GM23338 (cell line): ENCODE data around the gene USH1G. TPM values are rescaled to one million over a fixed set of nuclear protein-coding genes. Genes with fewer than 3 reads are reported as not detected.

Source experiments
- ATAC-seq: fragments of 200-7000 bp; cut with Tn5 transposase; 3 replicates; pipeline ENCODE4 v1.9.1; 2020
- DNase-seq: peaks from one replicate; pipeline ENCODE4 v3.0.0-alpha.2; 2015; ENCODE audit warnings: low spot score
- H2AFZ ChIP-seq: fragments of 200-600 bp; sonication (generic); 2 replicates; pipeline ENCODE4 v1.8.0; 2016; ENCODE audit warnings: antibody characterized with exemption, mild to moderate bottlenecking, moderate library complexity
- H3F3A ChIP-seq: fragments of 200-600 bp; sonication (generic); replicated peaks from 2 replicates; pipeline ENCODE4 v1.8.0; 2017; ENCODE audit warnings: antibody characterized with exemption, mixed run types, low read depth
- H3K27ac ChIP-seq: fragments of 200-600 bp; sonication (generic); 2 replicates; pipeline ENCODE4 v1.6.1; 2016; ENCODE audit warnings: low read depth
- H3K27me3 ChIP-seq: fragments of 200-600 bp; sonication (generic); 2 replicates; pipeline ENCODE4 v1.8.0; 2016; ENCODE audit warnings: mild to moderate bottlenecking, mixed run types, moderate library complexity; ENCODE audit not compliant: insufficient read depth
- H3K36me3 ChIP-seq: fragments of 200-600 bp; sonication (generic); 2 replicates; pipeline ENCODE4 v1.8.0; 2016; ENCODE audit warnings: mild to moderate bottlenecking; ENCODE audit not compliant: insufficient read depth
- H3K4me1 ChIP-seq: fragments of 200-600 bp; sonication (generic); 2 replicates; pipeline ENCODE4 v1.8.0; 2016; ENCODE audit warnings: mild to moderate bottlenecking, moderate library complexity; ENCODE audit not compliant: insufficient read depth
- H3K4me2 ChIP-seq: fragments of 200-600 bp; sonication (generic); 2 replicates; pipeline ENCODE4 v1.7.1; 2017; ENCODE audit warnings: mixed run types
- H3K4me3 ChIP-seq: fragments of 200-600 bp; sonication (generic); 2 replicates; pipeline ENCODE4 v1.6.1; 2016; ENCODE audit warnings: mixed run types
- H3K79me2 ChIP-seq: fragments of 200-600 bp; sonication (generic); replicated peaks from 2 replicates; pipeline ENCODE4 v1.8.0; 2017; ENCODE audit warnings: mild to moderate bottlenecking; ENCODE audit not compliant: insufficient read depth
- H3K9me2 ChIP-seq: fragments of 200-600 bp; sonication (generic); 2 replicates; pipeline ENCODE4 v1.8.0; 2017; ENCODE audit not compliant: insufficient read depth
- H4K20me1 ChIP-seq: fragments of 200-600 bp; sonication (generic); replicated peaks from 2 replicates; pipeline ENCODE4 v1.8.0; 2017; ENCODE audit warnings: mild to moderate bottlenecking; ENCODE audit not compliant: insufficient read depth
- H3K27ac Mint-ChIP-seq: 2 replicates; pipeline ENCODE4 v1.8.0; 2020; ENCODE audit warnings: inconsistent platforms, mild to moderate bottlenecking, moderate library complexity, mixed read lengths
- H3K27me3 Mint-ChIP-seq: 3 replicates; pipeline ENCODE4 v1.8.0; 2022; ENCODE audit warnings: low read depth, mild to moderate bottlenecking, moderate library complexity, mixed read lengths, inconsistent platforms; ENCODE audit not compliant: insufficient read depth, poor library complexity
- H3K36me3 Mint-ChIP-seq: 3 replicates; pipeline ENCODE4 v1.8.0; 2021; ENCODE audit warnings: low read depth, mild to moderate bottlenecking, inconsistent platforms, moderate library complexity, mixed read lengths
- H3K4me1 Mint-ChIP-seq: 3 replicates; pipeline ENCODE4 v1.8.0; 2020; ENCODE audit warnings: mild to moderate bottlenecking, inconsistent platforms, mixed read lengths
- H3K4me3 Mint-ChIP-seq: 3 replicates; pipeline ENCODE4 v1.8.0; 2021; ENCODE audit warnings: moderate library complexity, mild to moderate bottlenecking, inconsistent platforms, mixed read lengths
- H3K9me3 Mint-ChIP-seq: 3 replicates; pipeline ENCODE4 v1.8.0; 2020; ENCODE audit warnings: moderate library complexity, mild to moderate bottlenecking, inconsistent platforms, mixed read lengths
- CREB1 ChIP-seq: fragments of 250-450 bp; sonication (Bioruptor Pico); IDR thresholded peaks from 2 replicates; pipeline ENCODE4 v1.5.0; 2020; ENCODE audit warnings: low read depth, mild to moderate bottlenecking, moderate library complexity
- EZH2phosphoT487 ChIP-seq: fragments of 200-600 bp; sonication (generic); IDR thresholded peaks from one replicate; pipeline ENCODE4 v1.8.1; 2018; ENCODE audit warnings: antibody characterized with exemption; ENCODE audit not compliant: unreplicated experiment
- NANOG ChIP-seq: IDR thresholded peaks from 2 replicates; pipeline ENCODE4 v1.6.1; 2016; ENCODE audit warnings: antibody characterized with exemption, borderline replicate concordance
- POLR2AphosphoS5 ChIP-seq: IDR thresholded peaks from 2 replicates; pipeline ENCODE4 v1.6.1; 2016; ENCODE audit warnings: antibody characterized with exemption, low read depth
- REST ChIP-seq: IDR thresholded peaks from one replicate; pipeline ENCODE4 v1.6.1; 2018; ENCODE audit warnings: antibody characterized with exemption; ENCODE audit not compliant: unreplicated experiment
- ZNF462 ChIP-seq: fragments of 250-450 bp; sonication (Bioruptor Pico); IDR thresholded peaks from 2 replicates; pipeline ENCODE4 v1.5.0; 2020; ENCODE audit warnings: mild to moderate bottlenecking, moderate library complexity
- polyA plus RNA-seq: library from polyadenylated mRNA; unstranded; fragments of >200 nt; fragmentation: Nextera tagmentation; extraction: Ambion mirVana; gene quantifications from 2 replicates; pipeline ENCODE4 v1.2.1, GENCODE V29; 2016
- total RNA-seq: library from RNA; depleted of rRNA; stranded (reverse); fragments of >200 nt; shearing (Covaris generic); gene quantifications from 2 replicates; pipeline ENCODE4 v1.2.3, GENCODE V29; 2014

The USH1G gene
- total and polyA plus RNA-seq, 2 experiments from 2014 or later, result 0.34 to 1.7 TPM

DNA sequence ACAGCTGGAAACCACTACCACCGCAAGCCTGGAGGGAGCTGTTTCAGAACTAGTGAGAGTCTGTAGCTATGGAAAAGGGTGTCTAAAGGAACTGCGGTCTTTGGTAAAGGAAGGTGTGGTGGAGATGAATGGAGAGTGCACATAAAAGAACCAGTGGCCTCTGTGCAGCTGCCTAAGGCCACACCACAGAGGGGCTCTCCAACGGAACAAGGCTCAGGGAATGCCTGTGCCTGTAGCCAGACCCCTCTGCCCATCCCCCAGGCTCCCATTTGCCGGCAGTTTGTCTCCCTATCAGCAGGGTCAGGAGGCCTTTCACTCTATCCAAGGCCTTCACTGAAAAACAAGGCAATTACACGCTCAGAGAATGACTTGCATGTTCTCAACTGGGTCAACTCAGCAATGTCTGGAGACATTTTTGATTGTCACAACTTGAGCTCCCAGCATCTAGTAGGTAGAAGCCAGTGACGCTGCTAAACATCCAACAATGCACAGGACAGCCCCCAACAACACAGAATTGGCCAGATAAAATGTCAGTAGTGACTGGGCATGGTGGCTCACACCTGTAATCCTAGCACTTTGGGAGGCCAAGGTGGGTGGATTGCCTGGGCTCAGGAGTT lies 47.0 kb downstream of the USH1G start:
- Mint-ChIP-seq H3K27me3 (peaks cover 10% of the 10 kb centered on the region), H3K4me3 (no peak overlapping the region; the same call in 2 of the 3 replicates), H3K4me1 (peaks cover 24% of the 10 kb centered on the region), H3K9me3 (no peaks in the 10 kb centered on the region), H3K27ac (peak overlapping the region; percentile 61), H3K36me3 (peaks cover 5% of the 10 kb centered on the region; the same call in 1 of the 3 replicates)
- Histone ChIP-seq H3K27ac (no peak overlapping the region), H3K4me3 (no peak overlapping the region), H3K4me1 (peaks cover 9% of the 10 kb centered on the region; the same call in 1 of the 2 replicates), H3F3A (0 out of 2 replicates have a peak, but pooled peaks cover 4% of the 10 kb centered on the region), H4K20me1 (0 out of 2 replicates have a peak, but pooled peaks cover 3% of the 10 kb centered on the region), H3K9me2 (no peaks in the 10 kb centered on the region), H2AFZ (no peak overlapping the region), H3K4me2 (no peak overlapping the region), H3K36me3 (no peaks in the 10 kb centered on the region), H3K27me3 (0 out of 2 replicates have a peak, but pooled peaks cover 7% of the 10 kb centered on the region), H3K79me2 (no peaks in the 10 kb centered on the region)
- no peak for ATAC-seq
- TF ChIP-seq ZNF462 (CRISPR knock-in tag), result no peak
- TF ChIP-seq REST, result no peak
- no peak for TF ChIP-seq POLR2AphosphoS5
- no peak for TF ChIP-seq CREB1 (CRISPR knock-in tag)
- no peak for TF ChIP-seq NANOG
- no peak for TF ChIP-seq EZH2phosphoT487
- no peak for DNase-seq
